ENCODE measurements around the gene CMTM4. TPM values are rescaled to one million over a fixed set of nuclear protein-coding genes. Genes with fewer than 3 reads are reported as not detected.

The CMTM4 gene
- total and polyA plus RNA-seq, 4 donors, result 24.3 to 78.0 (median 32.0) TPM

DNA sequence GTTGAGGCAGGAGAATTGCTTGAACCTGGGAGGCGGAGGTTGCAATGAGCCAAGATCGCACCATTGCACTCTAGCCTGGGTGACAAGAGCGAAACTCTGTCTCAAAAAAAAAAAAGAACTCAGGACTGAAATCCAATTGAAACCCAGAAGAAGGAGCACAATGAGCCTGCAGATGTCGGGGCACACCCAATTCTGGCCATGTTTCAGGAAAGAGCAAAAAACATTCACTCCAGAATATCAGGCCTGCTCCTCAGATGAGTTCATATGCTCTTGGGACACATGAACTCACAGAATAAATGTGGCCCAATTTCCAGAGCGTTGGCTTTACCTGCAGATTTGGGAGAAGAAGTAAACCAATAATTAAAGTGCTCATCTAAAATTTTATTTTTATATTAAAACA is 120.2 kb downstream of the CMTM4 start:
- WGBS, 2 donors, result 84 to 91% methylated on average over 5 of the region's 5 CpGs
- DNase-seq (no peak), ATAC-seq (ENCODE audit: insufficient read depth, low FRiP score) (no peak)
- TF ChIP-seq, protein P1, sequence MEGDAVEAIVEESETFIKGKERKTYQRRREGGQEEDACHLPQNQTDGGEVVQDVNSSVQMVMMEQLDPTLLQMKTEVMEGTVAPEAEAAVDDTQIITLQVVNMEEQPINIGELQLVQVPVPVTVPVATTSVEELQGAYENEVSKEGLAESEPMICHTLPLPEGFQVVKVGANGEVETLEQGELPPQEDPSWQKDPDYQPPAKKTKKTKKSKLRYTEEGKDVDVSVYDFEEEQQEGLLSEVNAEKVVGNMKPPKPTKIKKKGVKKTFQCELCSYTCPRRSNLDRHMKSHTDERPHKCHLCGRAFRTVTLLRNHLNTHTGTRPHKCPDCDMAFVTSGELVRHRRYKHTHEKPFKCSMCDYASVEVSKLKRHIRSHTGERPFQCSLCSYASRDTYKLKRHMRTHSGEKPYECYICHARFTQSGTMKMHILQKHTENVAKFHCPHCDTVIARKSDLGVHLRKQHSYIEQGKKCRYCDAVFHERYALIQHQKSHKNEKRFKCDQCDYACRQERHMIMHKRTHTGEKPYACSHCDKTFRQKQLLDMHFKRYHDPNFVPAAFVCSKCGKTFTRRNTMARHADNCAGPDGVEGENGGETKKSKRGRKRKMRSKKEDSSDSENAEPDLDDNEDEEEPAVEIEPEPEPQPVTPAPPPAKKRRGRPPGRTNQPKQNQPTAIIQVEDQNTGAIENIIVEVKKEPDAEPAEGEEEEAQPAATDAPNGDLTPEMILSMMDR (IDR thresholded peaks at IDR 0.05; ENCODE audit: control extremely low read depth, extremely low read depth), result no peak
- H3K9ac ChIP-seq (ENCODE audit: insufficient read depth in 1 of 2, low read length in 2 of 2), result no peak overlapping the region
- H3K4me1 ChIP-seq (ENCODE audit: control insufficient read depth in 5 of 5, insufficient read depth in 5 of 5, low read length in 5 of 5), result peaks cover 0 to 17% (median 10%) of the 10 kb centered on the region in 5 donors
- H3K9me3 ChIP-seq (ENCODE audit: control insufficient read depth in 4 of 4, insufficient read depth in 3 of 4, low read length in 3 of 4), result peaks cover 0 to 3% (median 0%) of the 10 kb centered on the region in 4 donors
- peaks cover 0 to 1% (median 0%) of the 10 kb centered on the region in 4 donors for H3K36me3 ChIP-seq (ENCODE audit: control insufficient read depth in 4 of 4, insufficient read depth in 4 of 4, low read length in 4 of 4)
- no peak overlapping the region for H3K4me3 ChIP-seq
- H3K27ac ChIP-seq (ENCODE audit: low read depth in 1 of 2, low read length in 1 of 2), result no peak overlapping the region
- peaks cover 0 to 19% (median 15%) of the 10 kb centered on the region in 3 donors for H3K27me3 ChIP-seq (ENCODE audit: control insufficient read depth in 3 of 3, insufficient read depth in 3 of 3, low read length in 2 of 3)

DNA sequence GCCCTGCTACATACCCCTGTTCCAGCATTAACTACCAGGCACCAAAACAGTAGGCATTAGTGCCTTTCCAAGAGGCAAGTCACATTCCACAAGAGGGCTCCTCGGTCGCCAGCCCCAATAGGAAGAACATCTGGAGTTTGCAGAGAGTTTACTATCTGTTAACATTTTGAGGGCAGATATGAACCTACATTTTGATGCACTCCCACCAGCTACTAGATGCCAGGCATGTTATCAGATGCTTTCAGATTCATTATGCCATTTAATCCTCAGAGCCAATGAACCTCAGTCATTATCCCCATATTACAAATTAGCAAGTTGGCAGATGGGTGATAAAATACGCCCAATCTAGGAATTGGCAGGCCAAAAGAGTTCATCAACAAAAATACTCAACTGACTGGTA is 121.5 kb downstream of the CMTM4 start:
- no peak overlapping the region for H3K9ac ChIP-seq (ENCODE audit: insufficient read depth in 1 of 2, low read length in 2 of 2)
- H3K27me3 ChIP-seq (ENCODE audit: control insufficient read depth in 3 of 3, insufficient read depth in 3 of 3, low read length in 2 of 3), result peaks cover 0 to 19% (median 15%) of the 10 kb centered on the region in 3 donors
- no peak overlapping the region for H3K4me3 ChIP-seq
- ATAC-seq (ENCODE audit: insufficient read depth, low FRiP score) (no peak), DNase-seq (no peak)
- WGBS, 2 donors, result 92 to 98% methylated on average over 3 of the region's 3 CpGs
- TF ChIP-seq, protein P1 (IDR thresholded peaks at IDR 0.05; ENCODE audit: control extremely low read depth, extremely low read depth), result no peak
- peaks cover 0 to 3% (median 0%) of the 10 kb centered on the region in 4 donors for H3K9me3 ChIP-seq (ENCODE audit: control insufficient read depth in 4 of 4, insufficient read depth in 3 of 4, low read length in 3 of 4)
- no peak overlapping the region for H3K27ac ChIP-seq (ENCODE audit: low read depth in 1 of 2, low read length in 1 of 2)
- H3K4me1 ChIP-seq (ENCODE audit: control insufficient read depth in 5 of 5, insufficient read depth in 5 of 5, low read length in 5 of 5), result peaks cover 0 to 17% (median 10%) of the 10 kb centered on the region in 5 donors
- peaks cover 0 to 1% (median 0%) of the 10 kb centered on the region in 4 donors for H3K36me3 ChIP-seq (ENCODE audit: control insufficient read depth in 4 of 4, insufficient read depth in 4 of 4, low read length in 4 of 4)

DNA sequence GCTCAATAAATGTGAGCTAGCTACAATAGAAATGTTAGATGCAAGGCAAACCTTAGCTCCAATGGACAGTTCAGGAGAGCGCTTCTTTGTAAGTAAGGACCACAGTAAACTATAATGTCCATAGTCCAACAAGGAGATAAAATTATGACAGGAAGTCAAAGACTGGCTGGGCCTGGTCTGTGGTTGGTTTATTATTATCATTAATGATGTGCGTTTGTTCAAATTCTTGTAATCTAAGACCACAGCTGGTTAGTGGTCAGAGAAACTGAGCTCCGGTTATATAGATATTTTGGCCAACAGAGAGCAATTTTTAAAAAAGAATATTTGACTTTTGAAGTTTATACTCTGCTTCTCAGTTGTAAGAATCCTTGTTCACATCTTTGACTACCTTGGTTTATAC is 122.0 kb downstream of the CMTM4 start:
- TF ChIP-seq, protein P1 (IDR thresholded peaks at IDR 0.05; ENCODE audit: control extremely low read depth, extremely low read depth), result no peak
- Histone ChIP-seq H3K4me1 (ENCODE audit: control insufficient read depth in 5 of 5, insufficient read depth in 5 of 5, low read length in 5 of 5) (peaks cover 0 to 17% (median 12%) of the 10 kb centered on the region in 5 donors), H3K9ac (ENCODE audit: insufficient read depth in 1 of 2, low read length in 2 of 2) (no peak overlapping the region), H3K27ac (ENCODE audit: low read depth in 1 of 2, low read length in 1 of 2) (no peak overlapping the region), H3K4me3 (no peak overlapping the region), H3K27me3 (ENCODE audit: control insufficient read depth in 3 of 3, insufficient read depth in 3 of 3, low read length in 2 of 3) (peaks cover 0 to 18% (median 15%) of the 10 kb centered on the region in 3 donors), H3K36me3 (ENCODE audit: control insufficient read depth in 4 of 4, insufficient read depth in 4 of 4, low read length in 4 of 4) (peaks cover 0 to 1% (median 0%) of the 10 kb centered on the region in 4 donors), H3K9me3 (ENCODE audit: control insufficient read depth in 4 of 4, insufficient read depth in 3 of 4, low read length in 3 of 4) (peaks cover 0 to 3% (median 0%) of the 10 kb centered on the region in 4 donors)
- 90% methylated on average over 3 of the region's 3 CpGs for WGBS, 2 donors
- ATAC-seq (ENCODE audit: insufficient read depth, low FRiP score) (no peak), DNase-seq (no peak)

DNA sequence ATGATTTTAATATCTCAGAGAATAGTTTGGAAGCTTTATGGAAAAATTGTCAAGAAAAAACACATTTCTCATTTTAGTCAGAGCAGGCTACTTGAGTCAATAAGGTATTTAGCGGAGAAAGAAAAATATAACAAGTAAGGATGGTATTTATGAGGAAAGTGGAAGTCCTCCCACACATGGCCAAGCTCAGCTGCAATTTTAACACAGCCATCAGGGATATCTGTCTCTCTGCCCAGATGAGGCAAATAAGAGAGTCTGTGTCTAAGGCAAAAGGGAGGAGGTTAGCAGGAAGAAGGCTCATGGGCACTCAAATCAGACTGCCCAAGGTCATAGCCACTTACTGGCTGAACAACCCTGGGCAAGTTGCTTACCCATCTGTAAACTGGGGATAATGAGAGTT is 122.5 kb downstream of the CMTM4 start:
- WGBS, 2 donors, result 93 to 94% methylated on average over 1 of the region's 1 CpG
- Histone ChIP-seq H3K4me3 (no peak overlapping the region), H3K4me1 (ENCODE audit: control insufficient read depth in 5 of 5, insufficient read depth in 5 of 5, low read length in 5 of 5) (peaks cover 0 to 17% (median 8%) of the 10 kb centered on the region in 5 donors), H3K9ac (ENCODE audit: insufficient read depth in 1 of 2, low read length in 2 of 2) (no peak overlapping the region), H3K27me3 (ENCODE audit: control insufficient read depth in 3 of 3, insufficient read depth in 3 of 3, low read length in 2 of 3) (peaks cover 0 to 16% (median 15%) of the 10 kb centered on the region in 3 donors), H3K27ac (ENCODE audit: low read depth in 1 of 2, low read length in 1 of 2) (no peak overlapping the region), H3K9me3 (ENCODE audit: control insufficient read depth in 4 of 4, insufficient read depth in 3 of 4, low read length in 3 of 4) (peaks cover 0 to 3% (median 0%) of the 10 kb centered on the region in 4 donors), H3K36me3 (ENCODE audit: control insufficient read depth in 4 of 4, insufficient read depth in 4 of 4, low read length in 4 of 4) (no peaks in the 10 kb centered on the region)
- TF ChIP-seq, protein P1 (IDR thresholded peaks at IDR 0.05; ENCODE audit: control extremely low read depth, extremely low read depth), result no peak
- ATAC-seq (ENCODE audit: insufficient read depth, low FRiP score), result no peak
- DNase-seq, result no peak

Data from lung (tissue), 12 donors.